Thyroid gland (tissue), 4 donors: ENCODE results near the gene DCD. TPM values are rescaled to one million over a fixed set of nuclear protein-coding genes. Genes with fewer than 3 reads are reported as not detected.
A peak's percentile ranks its signal among the peaks of the same experiment; 100 is the strongest.

ENCODE experiments used
- DNase-seq, 2 donors: peaks; one replicate each; pipeline ENCODE4 v3.0.0-alpha.2; 2019
- H3K27ac ChIP-seq, 3 donors: fragments of 200-600 bp; sonication (generic); 1 replicate in 2 of 3; 2 replicates in 1 of 3; pipeline ENCODE4 v1.5.1; 2016 to 2019; ENCODE audit warnings: mild to moderate bottlenecking in 1 of 3, moderate library complexity in 1 of 3
- H3K27me3 ChIP-seq: fragments of 200-600 bp; sonication (generic); one replicate; pipeline ENCODE4 v1.5.1; 2019
- H3K36me3 ChIP-seq, 2 donors: fragments of 200-600 bp; sonication (generic); one replicate each; pipeline ENCODE4 v1.5.1; 2016 to 2019
- H3K4me1 ChIP-seq, 2 donors: fragments of 200-600 bp; sonication (generic); one replicate each; pipeline ENCODE4 v1.5.1; 2017 to 2019
- H3K4me3 ChIP-seq, 3 donors: fragments of 200-600 bp; sonication (generic); replicated peaks in 1 of 3; 1 replicate in 2 of 3; 2 replicates in 1 of 3; pipeline ENCODE4 v1.5.1; 2016; ENCODE audit warnings: mild to moderate bottlenecking in 1 of 3
- H3K9me3 ChIP-seq: fragments of 200-600 bp; sonication (generic); one replicate; pipeline ENCODE4 v1.5.1; 2017
- POLR2A ChIP-seq, 2 donors: fragments of 450-650 bp; IDR thresholded peaks; one replicate each; pipeline ENCODE4 v1.6.1; 2017; ENCODE audit warnings: antibody characterized with exemption in 2 of 2, mild to moderate bottlenecking in 2 of 2, moderate library complexity in 1 of 2
- WGBS, 2 donors: methylation state at CpG; one replicate each; pipeline ENCODE4 v1.1.5; 2017; 5-methylcytosine and 5-hydroxymethylcytosine counted together
- intact Hi-C: fragments of 100-400 bp; cut with DNase I; formaldehyde crosslinking; loops from one replicate; pipeline ENCODE4 v1.15.1; 2023
- total RNA-seq, 4 donors: library from RNA; depleted of rRNA; stranded (reverse); fragments of >200 nt; gene quantifications; one replicate each; pipeline ENCODE4 v1.2.3, GENCODE V29; 2016
- TF ChIP-seq, protein P1 (sequence below), 6 experiments: fragments of 200-600 bp in 3 of 6; fragments of 450-650 bp in 3 of 6; sonication (generic) in 3 of 6; IDR thresholded peaks; one replicate each; pipeline ENCODE4 v1.5.1; 2016 to 2019; ENCODE audit warnings: antibody characterized with exemption in 6 of 6, mild to moderate bottlenecking in 2 of 6, inconsistent platforms in 1 of 6, moderate library complexity in 1 of 6

Gene DCD
- total RNA-seq, 4 donors from 2014 or later: not detected

DNA sequence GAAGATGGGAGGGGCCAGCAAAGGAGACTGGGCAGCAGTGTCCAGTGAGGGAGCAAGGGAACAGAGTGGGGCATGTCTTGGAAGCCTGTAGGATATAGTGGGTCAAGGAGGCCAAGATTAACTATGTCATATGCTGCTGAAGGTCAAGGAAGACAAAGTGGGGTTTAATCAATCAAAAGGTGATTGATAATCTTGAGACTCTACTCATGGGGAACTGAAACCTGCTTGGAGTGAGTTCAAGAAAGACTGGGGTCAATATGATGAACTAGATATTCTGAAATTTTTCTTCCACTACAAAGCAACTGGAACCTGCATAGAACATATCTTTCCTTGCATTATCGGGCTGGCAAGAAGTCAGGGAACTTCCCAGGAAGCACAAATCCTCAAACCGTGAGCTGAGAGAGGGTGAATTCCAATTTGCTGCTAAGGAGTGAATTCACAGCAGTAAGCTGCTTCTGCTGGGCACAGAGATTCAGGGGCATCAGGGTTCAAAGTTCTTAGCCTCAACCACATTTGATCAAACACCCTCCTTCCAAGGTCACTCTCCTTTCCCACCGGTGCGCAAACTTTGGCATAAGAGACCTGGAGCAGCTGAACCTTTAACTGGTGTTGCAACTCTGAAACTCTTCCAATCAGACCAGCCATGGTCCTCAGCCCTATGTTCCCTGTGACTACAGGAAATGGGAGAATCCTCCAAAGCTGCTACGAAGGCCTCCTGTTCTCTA, 40.3 kb upstream of the DCD start:
- intact Hi-C loops: no loop called here
- DNase-seq: no peak
- no peaks in the 10 kb centered on the region for H3K9me3 ChIP-seq
- no peak overlapping the region for H3K4me3 ChIP-seq
- no peak overlapping the region for H3K27ac ChIP-seq
- no peaks in the 10 kb centered on the region for H3K36me3 ChIP-seq
- TF ChIP-seq, protein P1, sequence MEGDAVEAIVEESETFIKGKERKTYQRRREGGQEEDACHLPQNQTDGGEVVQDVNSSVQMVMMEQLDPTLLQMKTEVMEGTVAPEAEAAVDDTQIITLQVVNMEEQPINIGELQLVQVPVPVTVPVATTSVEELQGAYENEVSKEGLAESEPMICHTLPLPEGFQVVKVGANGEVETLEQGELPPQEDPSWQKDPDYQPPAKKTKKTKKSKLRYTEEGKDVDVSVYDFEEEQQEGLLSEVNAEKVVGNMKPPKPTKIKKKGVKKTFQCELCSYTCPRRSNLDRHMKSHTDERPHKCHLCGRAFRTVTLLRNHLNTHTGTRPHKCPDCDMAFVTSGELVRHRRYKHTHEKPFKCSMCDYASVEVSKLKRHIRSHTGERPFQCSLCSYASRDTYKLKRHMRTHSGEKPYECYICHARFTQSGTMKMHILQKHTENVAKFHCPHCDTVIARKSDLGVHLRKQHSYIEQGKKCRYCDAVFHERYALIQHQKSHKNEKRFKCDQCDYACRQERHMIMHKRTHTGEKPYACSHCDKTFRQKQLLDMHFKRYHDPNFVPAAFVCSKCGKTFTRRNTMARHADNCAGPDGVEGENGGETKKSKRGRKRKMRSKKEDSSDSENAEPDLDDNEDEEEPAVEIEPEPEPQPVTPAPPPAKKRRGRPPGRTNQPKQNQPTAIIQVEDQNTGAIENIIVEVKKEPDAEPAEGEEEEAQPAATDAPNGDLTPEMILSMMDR (IDR thresholded peaks at IDR 0.05): no peak
- no peak for TF ChIP-seq POLR2A (IDR thresholded peaks at IDR 0.05)
- no peaks in the 10 kb centered on the region for H3K27me3 ChIP-seq
- H3K4me1 ChIP-seq: peaks cover 0 to 4% of the 10 kb centered on the region in 2 donors
- 84 to 87% methylated on average over 5 of the region's 5 CpGs for WGBS, 2 donors

DNA sequence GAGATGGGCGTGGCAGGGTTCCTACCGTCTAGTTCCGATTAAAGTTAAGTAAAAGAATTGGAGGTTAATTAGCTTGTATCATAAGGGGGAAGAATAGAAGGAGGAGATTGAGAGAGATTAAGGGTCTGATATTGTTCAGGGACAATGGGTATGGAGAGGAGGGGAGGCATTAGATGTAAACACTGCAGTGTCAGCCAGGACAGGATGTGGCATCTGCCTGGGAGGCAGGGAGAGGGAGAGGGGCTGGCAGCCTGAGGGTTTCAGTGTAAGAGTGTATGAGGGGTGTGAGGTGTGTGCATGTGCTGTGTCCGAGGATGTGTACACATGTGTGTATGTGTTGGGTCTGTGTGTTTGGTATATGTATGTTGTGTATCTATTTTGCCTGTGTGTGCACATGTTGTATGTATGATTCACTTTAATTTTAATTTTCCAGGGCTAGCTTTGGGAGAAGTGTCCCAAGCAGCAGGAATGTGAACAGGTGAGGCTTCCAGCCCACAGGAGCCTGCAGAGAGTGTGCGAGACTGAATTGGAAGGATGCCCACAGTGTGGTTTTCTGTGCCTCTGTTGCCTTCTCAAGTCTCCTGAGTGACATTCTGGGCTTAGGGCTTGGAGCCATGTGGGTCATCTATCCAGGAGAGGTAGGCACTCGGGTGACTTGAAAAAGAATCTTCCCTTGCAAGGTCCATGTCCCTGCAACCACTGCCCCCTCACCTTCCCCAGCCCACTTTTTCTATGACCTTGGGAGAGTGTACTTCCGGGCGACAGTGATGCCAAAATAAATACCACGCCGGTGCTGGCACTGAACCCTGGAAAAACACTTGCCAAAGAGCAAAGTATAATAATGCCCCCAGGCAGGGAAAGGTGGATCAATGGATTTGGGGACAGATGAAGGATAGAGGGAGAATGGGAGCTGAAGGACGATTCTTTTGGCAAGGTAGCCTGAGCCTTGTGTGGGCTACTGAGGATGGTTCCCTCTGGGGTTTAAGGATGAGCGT, 36.8 kb upstream of the DCD start:
- WGBS, 2 donors: 57 to 58% methylated on average over 12 of the region's 12 CpGs

DNA sequence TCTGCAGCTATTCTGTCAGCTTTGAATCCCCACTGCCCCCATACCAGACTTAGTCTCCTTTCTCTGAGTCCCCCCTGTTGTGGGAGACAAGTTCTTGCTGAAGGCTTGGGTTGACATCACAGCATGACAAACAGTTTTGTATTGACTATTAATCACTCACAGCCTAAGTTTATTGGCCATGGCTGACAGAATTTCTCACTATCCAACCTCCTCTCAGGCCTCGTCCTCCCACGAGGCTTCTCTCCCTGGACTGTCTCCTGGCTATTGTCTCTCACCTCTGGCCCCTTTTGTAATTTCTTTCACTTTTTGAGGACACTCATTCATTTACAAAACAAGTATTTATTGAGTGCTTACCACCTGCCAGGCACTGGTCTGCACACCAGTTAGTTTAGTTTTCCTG, 35.2 kb upstream of the DCD start:
- TF ChIP-seq POLR2A (IDR thresholded peaks at IDR 0.05): no peak
- TF ChIP-seq, protein P1 (IDR thresholded peaks at IDR 0.05): no peak
- DNase-seq: no peak
- WGBS, 2 donors: 53 to 74% methylated on average over 2 of the region's 2 CpGs

More for the DNA sequence above, 36.8 kb upstream of the DCD start:
- intact Hi-C loops: no loop called here
- H3K4me1 ChIP-seq: peaks cover 0 to 4% of the 10 kb centered on the region in 2 donors
- H3K27ac ChIP-seq: no peak overlapping the region
- TF ChIP-seq, protein P1 (IDR thresholded peaks at IDR 0.05): no peak
- no peak for TF ChIP-seq POLR2A (IDR thresholded peaks at IDR 0.05)
- no peak overlapping the region for H3K4me3 ChIP-seq
- DNase-seq: peak in 1 of 2 donors; percentile 15
- no peaks in the 10 kb centered on the region for H3K27me3 ChIP-seq
- no peaks in the 10 kb centered on the region for H3K36me3 ChIP-seq
- no peaks in the 10 kb centered on the region for H3K9me3 ChIP-seq

DNA sequence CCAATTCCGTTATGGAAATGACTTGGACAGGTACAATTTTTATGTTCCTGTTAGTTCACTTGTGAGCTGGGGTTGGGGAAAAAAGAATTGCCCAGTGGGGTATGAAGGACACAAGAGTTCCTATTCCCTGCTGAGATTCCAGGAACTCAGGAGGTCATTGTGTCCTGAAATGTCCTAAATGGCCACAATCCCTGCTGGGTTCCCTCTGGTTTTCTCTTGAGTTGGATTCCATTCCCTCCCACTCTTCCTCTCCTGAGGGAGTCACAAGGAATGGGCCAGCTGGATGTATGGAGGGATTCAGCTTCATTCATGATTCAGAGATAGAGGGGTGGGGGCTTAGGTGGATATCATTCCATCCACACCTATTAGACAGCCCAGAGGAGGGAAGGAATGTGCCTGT, 34.5 kb upstream of the DCD start:
- intact Hi-C loops: no loop called here
- H3K27ac ChIP-seq: no peak overlapping the region

More for the DNA sequence above, 35.2 kb upstream of the DCD start:
- Histone ChIP-seq H3K4me3 (no peak overlapping the region), H3K27ac (no peak overlapping the region), H3K4me1 (peaks cover 0 to 4% of the 10 kb centered on the region in 2 donors), H3K36me3 (no peaks in the 10 kb centered on the region), H3K27me3 (no peaks in the 10 kb centered on the region), H3K9me3 (no peaks in the 10 kb centered on the region)
- intact Hi-C loops: no loop called here

More for the DNA sequence above, 34.5 kb upstream of the DCD start:
- no peak for DNase-seq
- Histone ChIP-seq H3K36me3 (no peaks in the 10 kb centered on the region), H3K27me3 (no peaks in the 10 kb centered on the region), H3K9me3 (no peaks in the 10 kb centered on the region), H3K4me3 (no peak overlapping the region), H3K4me1 (peaks cover 0 to 4% of the 10 kb centered on the region in 2 donors)
- TF ChIP-seq, protein P1 (IDR thresholded peaks at IDR 0.05): no peak
- no peak for TF ChIP-seq POLR2A (IDR thresholded peaks at IDR 0.05)
- WGBS, 2 donors: 75 to 100% methylated on average over 1 of the region's 1 CpG
